Urothelium cell line (cell line): ENCODE results near the gene ACCSL.

ENCODE experiments used
- DNase-seq: peaks from one replicate; pipeline ENCODE4 v3.0.0; 2011; ENCODE audit warnings: low spot score, mixed read lengths
- FAIRE-seq: peaks from 2 replicates; lab custom pipeline; 2011; peaks lifted over from hg19 to GRCh38; lab: Jason Lieb, UNC

ACCSL gene

DNA sequence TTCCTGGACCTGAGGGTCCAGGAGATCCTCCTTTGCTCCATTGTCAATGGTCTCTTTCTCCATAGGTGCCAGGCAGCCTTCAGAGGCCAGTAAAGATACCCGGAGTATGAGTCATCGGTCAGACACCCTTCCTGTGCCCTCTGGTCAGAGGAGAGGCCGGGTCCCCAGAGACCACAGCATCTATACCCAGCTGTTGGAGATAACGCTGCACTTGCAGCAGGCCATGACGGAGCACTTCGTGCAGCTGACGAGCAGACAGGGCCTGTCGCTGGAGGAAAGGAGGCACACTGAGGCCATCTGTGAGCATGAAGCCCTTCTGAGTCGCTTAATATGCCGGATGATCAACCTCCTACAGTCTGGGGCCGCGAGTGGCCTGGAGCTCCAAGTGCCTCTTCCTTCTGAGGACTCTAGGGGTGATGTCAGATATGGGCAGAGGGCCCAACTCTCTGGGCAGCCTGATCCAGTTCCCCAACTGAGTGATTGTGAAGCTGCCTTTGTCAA, at the start of gene ACCSL:
Gene ACCSL, plus strand, starts transcription at position 51 of the 501 bp plus-strand sequence. Its CDS starts 56 bp downstream, at position 107.
- FAIRE-seq (no peak), DNase-seq (no peak)

DNA sequence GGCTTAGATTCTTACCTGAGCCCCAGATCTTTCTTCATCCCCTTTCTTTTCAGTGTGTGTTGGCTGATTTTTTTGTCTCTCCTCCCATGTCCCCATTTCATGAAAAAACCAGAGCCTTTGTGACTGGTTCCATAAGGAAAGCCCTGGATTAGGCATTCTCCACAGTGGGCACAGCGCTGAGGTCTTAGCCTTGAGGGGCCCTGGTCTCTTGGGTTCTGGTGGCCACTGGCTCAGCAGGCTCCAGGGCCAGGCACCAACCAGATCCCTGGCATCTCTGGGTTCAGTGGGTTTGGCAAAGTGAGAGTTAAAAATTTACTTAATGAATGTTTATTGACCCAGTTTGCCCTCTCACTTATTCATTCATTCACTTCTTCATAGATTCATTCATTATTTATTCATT, 49.5 kb upstream of the ACCSL start:
- FAIRE-seq (no peak), DNase-seq (no peak)

DNA sequence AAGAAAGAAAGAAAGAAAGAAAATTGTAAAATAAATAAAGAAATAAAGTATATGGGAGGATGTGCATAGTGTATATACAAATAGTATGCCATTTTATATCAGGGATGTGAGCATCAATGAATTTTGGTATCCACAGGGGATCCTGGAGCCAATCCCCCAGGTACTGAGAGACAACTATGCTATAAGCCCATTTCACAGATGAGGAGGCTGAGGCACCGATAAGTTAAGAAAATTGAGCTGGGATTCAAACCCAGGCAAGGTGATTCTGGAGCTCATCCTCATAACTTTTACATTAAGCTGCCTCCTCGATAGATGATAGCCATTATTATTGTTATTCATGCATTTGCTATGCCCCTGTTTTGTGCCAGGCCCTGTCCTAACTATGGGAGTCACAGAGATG, 47.0 kb upstream of the ACCSL start:
- FAIRE-seq, result no peak
- DNase-seq, result no peak

DNA sequence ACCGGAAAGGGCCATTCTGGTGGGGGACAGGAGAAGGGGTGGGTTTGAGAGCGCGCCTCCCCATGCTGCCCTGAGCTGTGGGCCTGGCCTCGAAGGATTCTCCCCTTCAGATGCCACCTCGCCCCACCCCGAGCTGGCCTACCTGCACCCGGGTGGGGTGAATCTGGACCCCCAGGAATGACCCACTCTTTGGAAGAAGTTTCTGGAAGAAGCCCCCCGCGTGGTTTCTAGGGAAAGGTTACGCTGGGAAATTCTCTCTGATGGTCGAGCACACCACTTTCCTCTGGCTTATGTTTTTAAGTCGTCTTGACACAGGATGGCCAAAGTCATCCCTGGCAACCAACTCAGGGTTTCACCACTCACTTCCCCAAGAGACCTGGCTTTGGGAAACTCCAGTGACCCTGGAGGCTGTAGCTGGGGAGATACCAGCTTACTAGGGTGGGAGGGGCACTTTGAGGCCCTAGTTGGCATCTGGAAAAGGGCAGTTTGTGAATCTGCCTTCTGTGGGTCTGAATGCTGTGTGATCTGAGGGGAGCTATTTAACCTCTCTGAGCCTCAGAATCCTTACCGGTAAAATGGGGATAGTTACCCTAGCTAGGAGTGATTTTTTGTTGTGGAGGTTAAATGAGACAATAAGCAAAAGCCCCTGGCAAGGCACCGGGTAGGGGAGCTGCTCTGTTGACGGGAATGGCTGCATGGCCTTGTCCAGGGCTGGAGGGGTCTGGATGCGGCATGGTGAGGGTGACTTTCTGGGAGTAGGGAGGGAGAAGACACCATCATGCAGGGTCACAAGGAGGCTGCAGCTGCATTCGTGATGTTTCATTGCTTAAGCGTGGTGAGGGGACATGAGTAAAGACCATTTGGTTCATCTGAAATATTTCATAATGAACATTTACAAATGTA, 45.3 kb upstream of the ACCSL start:
- no peak for DNase-seq
- FAIRE-seq, result no peak

DNA sequence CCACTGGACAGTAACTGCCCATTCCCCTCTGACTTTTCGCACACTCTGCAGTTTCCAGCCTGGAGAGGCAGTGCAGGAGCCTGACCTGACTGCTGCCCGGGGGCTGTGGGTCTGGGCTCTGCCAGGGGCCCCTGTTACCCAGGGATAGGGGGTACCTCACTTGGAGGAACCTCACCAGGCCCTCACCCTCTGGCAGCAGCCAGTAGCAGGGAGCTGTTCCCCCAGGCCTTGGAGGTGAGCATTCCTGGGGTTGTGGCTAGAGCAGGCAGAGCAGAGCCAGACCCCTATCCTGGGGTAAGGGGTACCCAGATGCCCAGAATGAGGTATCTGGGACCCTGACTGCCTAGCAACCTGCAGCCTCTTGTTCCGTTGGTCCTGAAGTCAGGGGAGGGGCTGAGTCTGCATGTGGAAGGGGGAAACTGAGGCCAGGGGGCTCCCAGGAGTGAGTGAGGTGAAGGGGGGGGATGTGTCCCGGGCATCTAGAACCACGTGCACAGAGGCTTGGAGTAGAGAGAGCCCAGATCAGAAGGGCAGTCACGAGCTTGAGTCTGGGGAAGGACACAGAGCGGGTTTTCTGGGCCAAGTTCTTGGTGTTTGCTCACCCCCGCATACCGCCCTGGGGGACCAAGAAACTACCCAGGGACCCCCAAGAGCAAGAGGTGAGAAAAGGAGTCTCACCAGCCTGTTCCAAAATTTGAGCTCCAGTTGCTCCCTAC, 43.9 kb upstream of the ACCSL start:
- no peak for DNase-seq
- no peak for FAIRE-seq

DNA sequence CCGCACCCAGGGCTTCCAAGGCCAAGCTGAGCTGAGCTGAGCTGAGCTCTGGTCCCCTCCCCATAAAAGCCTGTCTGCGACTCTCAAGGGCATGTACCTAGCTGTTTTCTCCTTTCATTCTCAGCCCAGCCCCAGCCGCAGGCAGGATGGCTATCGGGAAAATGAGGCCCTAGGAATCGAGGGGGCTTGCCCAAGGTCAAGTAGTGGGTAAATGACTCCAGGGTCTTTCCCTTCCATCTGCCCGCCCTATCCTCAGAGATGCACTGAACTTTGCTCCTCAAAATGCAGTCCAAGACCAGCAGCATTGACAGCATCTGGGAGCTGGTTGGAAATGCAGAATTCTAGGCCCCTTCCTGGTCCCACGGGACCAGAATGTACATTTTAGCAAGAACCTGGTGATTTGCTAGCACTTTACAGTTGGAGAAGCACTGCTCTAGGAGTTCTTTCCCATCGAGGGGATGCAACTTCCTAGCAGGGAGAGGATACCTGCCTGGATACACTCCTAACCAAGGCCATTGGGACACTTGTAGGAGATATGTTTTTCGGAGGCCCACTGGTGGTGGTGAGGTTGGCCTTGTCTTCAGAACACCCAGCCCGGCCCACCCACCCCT, 43.2 kb upstream of the ACCSL start:
- FAIRE-seq (no peak), DNase-seq (no peak)

DNA sequence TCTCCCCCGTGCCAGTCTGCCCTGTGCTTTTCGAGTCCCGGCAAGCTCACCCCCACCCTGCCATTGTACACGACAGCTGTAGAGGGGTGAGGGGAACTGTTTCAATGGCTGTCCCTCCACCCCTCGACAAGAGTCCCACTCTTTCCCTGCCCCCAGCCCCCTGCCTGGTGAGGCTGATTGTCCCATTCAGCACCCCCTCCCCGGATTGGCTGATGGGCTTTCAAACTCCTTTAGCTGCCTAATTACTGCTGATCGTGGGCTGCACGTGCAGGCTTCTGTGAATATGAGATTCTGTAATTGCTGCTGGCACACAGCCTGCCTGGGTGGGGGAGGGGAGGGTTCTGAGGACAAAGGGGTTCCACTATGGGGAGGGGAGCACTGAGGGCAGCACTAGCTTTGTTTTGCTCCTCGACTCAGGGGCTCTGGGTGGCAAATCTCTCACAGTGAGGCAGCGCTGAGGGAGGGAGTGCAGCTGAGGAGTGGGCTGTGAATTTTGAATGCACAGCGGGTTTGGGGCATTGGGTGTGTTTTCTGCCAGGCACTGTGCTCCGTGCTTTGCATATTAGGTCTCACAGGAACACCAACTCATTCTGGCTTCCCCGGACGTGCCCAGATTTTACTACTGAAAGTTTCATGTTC, 42.6 kb upstream of the ACCSL start:
- FAIRE-seq (no peak), DNase-seq (no peak)

DNA sequence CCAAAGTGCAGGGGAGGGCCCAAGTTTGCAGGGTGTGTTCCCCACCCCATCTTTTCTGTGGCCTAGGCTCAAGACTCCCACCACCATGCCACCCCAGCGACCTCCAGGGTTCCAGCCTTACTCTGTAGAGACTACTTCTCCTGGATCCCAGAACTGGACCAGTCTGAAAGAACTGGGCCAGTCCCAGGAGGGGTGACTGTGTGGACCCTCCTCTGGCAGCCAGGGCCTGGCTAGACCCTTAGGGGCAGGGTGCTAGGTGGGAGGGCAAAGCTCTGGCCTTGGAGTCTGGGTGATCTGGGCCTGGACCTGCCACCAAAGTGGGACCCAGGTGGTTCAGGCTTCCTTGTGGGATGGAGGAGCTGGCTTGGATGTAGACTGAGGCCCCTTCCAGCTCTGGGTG, 41.8 kb upstream of the ACCSL start:
- DNase-seq (no peak), FAIRE-seq (no peak)

DNA sequence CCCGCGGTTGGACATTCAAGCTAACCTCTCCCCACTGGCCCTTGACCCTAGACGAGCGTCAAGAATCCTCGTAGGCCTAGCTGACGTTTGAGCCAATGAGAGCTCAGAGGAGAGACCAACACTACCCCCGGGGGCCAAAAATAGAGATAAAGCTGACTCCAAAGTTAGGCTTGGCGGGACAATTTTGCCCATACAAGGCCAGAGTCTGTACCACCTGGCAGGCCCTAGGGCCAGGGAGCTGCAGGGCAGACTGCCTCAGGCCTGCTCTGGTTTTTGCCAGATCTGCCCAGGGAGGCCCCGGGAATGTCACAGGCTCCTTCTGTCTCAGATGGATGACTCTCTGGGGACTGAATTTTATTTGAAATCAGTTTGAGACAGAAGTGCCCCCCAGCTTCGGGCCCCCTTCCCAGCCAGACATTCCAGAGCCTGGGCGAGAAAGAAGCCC, 40.8 kb upstream of the ACCSL start:
- DNase-seq, result no peak
- no peak for FAIRE-seq

DNA sequence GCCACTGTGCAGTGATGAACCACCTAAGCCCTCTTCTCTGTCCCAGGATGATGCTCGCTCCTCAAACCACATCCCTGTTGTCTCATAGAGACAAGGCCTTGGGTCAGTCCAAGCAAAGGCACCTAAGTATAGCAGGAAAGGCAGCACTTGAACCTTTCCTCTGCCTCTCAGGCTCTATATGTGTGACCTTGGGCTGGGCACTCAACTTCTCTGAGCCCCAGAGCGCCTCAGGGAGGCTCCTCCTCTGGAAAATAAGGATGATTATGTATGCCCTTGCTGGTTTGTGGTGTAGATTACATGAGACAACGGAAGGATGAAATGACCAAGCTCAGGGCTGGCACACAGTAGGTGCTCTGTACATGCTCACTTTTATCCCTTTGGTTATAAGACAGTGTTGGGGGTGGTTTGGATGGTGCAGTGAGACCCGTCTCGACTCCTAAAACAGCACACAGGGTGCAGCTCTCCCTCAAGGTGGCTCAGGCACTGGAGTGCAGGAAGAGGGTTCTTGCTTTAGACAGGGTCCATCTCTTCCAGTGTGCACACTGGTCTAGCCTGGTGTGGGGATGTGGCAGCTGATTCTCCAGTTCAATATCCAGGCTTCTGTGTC, 40.2 kb upstream of the ACCSL start:
- FAIRE-seq (no peak), DNase-seq (no peak)

DNA sequence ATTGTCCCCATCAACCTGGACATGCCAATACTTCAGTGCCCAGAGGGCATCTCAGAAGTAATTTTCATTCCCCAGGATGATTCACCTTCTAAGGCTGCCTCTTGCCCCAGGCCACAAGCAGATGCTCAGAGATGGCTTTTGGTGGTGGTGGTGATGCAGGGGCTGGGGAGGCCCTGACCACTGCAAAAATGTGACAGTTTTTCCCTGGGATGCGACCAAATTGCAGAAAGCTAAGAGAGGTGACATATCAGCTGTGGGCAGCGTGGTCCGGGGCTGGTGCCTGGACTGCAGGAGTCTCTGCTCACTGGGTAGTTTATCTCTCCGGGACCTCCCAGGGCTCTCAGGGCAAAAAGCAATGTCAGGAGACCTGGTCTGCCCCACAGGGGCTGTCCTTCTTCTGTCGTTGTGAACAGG, 39.7 kb upstream of the ACCSL start:
- FAIRE-seq (no peak), DNase-seq (no peak)

DNA sequence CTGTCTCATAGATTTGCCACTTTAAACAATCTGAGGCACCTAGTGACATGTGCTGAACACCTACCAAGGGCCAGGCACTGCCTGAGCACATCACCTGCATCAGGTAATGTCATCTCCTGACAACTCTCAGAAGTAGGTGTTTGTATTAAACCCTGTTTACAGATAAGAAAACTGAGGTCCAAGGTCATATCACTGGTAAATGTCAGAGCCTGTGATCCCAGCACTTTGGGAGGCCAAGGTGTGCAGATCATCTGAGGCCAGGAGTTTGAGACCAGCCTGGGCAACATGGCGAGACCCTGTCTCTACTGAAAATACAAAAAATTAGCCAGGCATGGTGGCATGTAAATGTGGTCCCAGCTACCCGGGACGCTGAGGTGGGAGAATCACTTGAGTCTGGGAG, 39.1 kb upstream of the ACCSL start:
- no peak for FAIRE-seq

DNA sequence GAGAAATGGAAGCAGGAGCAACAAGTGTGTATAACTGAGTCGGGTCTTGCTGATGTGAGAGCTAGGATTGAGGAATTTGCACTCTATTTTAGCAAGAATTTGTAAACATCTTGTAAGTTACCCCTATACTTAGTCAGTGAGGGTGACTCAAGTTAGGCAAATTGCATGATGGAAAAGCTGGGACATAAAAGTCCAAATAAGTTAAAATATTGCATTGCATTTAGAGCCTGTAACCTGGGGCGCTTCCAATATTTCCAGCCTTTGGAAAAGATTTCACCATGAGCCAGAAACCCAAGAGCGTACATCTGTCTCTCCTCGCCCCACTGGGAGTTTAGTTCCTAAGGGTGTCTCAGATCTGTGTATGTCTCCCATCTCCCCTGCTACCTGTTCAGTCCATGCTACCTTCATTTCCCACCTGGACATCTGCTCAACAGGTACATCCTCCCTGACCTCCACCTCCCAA, 37.0 kb upstream of the ACCSL start:
- FAIRE-seq (no peak), DNase-seq (no peak)

More for the DNA sequence above, 39.1 kb upstream of the ACCSL start:
- no peak for DNase-seq

DNA sequence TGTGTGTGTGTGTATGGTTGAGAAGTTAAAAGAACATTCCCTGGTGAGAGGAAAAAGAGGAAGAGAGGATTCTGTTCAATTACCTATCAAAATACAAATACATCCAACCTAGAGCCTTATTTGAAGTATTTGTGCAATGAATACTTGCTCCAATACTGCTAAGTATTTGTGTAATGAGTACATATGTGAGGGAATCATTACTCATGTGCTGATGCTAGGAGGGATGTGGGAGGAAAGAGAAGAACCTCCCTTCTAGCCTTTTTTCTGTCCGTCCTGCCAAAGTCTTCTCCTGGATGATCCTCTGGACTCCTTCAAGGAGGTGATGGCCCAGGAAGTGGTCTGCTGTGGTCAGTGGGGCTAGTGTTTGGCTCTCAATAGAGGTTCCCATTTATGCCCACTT, 36.0 kb upstream of the ACCSL start:
- DNase-seq (no peak), FAIRE-seq (no peak)

DNA sequence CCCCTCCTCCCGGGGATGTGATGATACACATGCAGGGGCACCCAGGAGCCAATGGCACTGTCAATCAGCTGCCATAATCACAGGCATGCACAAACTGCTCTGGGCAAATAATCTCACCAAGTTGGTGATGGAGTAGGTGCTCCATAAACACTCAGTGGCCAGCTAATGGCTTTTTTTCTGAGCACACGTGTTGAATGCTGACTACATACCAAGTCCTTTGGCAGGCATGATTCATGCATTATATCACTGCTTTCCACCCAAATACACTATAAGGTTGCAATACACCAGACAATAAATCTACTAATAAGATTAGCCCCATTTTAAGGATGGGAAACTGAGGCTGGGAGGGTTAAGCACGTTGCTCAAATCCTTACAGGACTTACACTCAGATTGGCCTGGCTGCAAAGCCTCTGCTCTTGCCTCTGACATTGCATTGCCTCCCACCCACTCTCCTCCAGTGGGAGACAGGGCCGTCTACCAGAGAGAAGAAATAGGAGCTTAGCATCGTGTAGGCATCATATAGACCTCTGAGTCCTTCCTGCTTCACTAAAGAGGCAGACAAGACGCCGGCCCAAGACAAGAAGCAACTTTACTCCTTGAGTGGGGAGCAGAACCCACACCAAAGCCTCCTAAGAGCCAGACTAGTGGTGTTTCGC, 32.7 kb upstream of the ACCSL start:
- FAIRE-seq (no peak), DNase-seq (no peak)

DNA sequence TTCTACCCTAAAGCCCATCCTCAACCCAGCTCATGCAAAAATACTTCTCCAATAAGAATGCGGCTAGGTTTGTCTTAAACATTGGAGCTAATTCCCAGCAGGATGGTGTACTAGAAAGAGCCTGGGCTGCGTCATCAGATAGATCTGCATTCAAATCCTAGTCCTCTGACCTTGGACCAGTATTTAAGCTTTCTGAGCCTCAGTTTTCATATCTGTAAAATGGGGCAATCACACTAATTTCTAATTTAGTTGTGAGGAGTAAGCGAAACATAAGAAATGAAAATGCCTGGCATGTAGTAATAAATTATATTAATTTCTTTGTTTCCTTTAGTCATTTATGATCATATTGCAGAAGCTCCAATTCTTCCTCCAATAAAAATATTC, 32.2 kb upstream of the ACCSL start:
- DNase-seq (no peak), FAIRE-seq (no peak)

DNA sequence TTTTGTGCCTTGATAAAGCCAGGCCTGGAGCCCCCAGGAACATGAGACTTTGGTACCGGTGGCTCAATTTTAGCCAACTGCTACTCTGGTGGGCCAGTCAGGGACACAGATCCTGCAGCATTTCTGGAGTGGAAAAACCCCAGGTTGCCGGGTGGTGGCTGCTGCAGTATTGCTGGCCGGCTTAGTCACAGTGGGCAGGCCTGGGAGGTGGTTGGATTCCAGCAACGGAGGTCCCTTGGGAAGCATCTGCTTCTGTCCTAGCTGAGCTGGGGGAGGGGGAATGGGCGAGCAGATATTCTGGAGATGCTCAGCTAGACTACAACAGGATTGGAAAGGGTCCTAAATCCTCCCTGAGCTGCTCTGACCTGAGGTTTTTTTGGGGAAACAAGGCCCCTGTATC, 31.6 kb upstream of the ACCSL start:
- no peak for FAIRE-seq
- peak; percentile 79 for DNase-seq

DNA sequence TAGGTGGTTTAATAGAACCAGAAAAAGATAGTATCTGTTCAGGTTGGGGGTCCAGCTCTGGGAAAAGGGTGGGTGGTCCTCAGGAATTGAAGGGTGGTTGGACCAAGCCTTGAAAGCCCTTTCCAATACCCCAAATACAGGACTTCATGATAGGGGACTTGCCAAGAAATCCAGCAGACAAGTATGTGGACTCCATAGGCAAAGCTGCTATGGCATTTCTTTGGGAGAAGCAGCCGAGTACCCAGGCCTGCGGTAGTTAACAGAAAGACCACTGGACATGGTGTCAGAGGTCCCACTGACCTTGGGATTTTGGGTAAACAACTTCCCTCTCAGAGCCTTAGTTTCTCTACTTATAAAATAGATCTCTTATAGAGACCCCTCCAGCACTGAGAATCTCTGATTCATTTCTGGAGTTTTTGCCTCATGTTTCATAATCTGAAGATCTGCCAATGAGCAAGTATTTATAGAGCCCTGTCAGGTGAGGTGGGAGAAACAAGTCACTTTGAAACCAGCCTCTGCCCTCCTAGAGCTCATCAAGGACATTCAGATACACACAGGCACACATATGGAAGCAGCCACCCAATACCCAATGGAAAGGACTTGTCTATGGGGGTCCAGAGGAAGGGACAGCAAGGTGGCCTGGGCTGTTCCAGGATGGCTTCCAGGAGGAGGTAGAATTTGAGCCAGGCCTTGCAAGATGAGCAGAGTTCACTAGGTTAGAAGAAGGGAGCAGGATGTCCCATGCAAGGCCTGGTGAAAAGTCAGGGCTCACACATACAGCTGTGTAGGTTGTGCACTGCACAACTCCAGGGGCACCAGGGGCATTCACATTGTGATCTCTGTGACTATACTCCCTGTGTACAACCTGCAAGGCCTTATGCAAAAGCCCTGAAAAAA, 31.0 kb upstream of the ACCSL start:
- FAIRE-seq (no peak), DNase-seq (no peak)
